Stimulated activated CD4-positive, alpha-beta T cell treated with anti-CD3 and anti-CD28 coated beads, TNF-alpha, amount 100 ng/mL, for 1 hour (primary cell): ENCODE measurements around the gene DHRS3.
"Not testable (repeated sequence)": the region's sequence is repeated elsewhere in the genome, so short reads cannot be mapped to it uniquely, and the experiment has no call there.

ENCODE experiments used
- DNase-seq, 3 donors: peaks; one replicate each; pipeline ENCODE4 v3.0.0-alpha.2; 2020; ENCODE audit warnings: low read depth in 3 of 3, low spot score in 1 of 3

The DHRS3 gene

GRCh38 chr1:12580054-12580887, 37.7 kb downstream of the DHRS3 start:
- no peak for DNase-seq

GRCh38 chr1:12578860-12579422, 39.1 kb downstream of the DHRS3 start:
- DNase-seq = no peak

GRCh38 chr1:12577020-12577419, 41.0 kb downstream of the DHRS3 start:
- no peak for DNase-seq

- DNase-seq = no peak
These were observed 43.3 kb downstream of the DHRS3 start for GRCh38 chr1:12574757-12575139.

GRCh38 chr1:12573015-12573825, 44.8 kb downstream of the DHRS3 start:
- DNase-seq = no peak

- no peak for DNase-seq
These were observed 45.5 kb downstream of the DHRS3 start for GRCh38 chr1:12572522-12572921.

- no peak for DNase-seq
These were observed 47.7 kb downstream of the DHRS3 start for GRCh38 chr1:12570291-12570690.

- DNase-seq = no peak
These were observed 49.8 kb downstream of the DHRS3 start for GRCh38 chr1:12568009-12568767.

GRCh38 chr1:12567288-12567819, 50.7 kb downstream of the DHRS3 start:
- DNase-seq = no peak

GRCh38 chr1:12566484-12567287, 51.3 kb downstream of the DHRS3 start:
- DNase-seq = no peak

GRCh38 chr1:12565966-12566352, 52.1 kb downstream of the DHRS3 start:
- DNase-seq = no peak

GRCh38 chr1:12565094-12565965, 52.7 kb downstream of the DHRS3 start:
- no peak for DNase-seq

GRCh38 chr1:12564251-12564650, 53.8 kb downstream of the DHRS3 start:
- not testable (repeated sequence) for DNase-seq

GRCh38 chr1:12562955-12563576, 54.9 kb downstream of the DHRS3 start:
- no peak for DNase-seq

- no peak for DNase-seq
These were observed 56.9 kb downstream of the DHRS3 start for GRCh38 chr1:12561121-12561520.

- DNase-seq = no peak
These were observed 60.8 kb downstream of the DHRS3 start for GRCh38 chr1:12556957-12557935.

GRCh38 chr1:12556368-12556930, 61.6 kb downstream of the DHRS3 start:
- DNase-seq = no peak
